Ramos (cell line): ENCODE results near the gene PTGES3.
"Not testable (repeated sequence)": the region's sequence is repeated elsewhere in the genome, so short reads cannot be mapped to it uniquely, and the experiment has no call there.

Source experiments
- in situ Hi-C: fragments of 300-500 bp; cut with MboI; formaldehyde crosslinking; loops from one replicate; pipeline ENCODE4 v1.14.3; 2022; ENCODE audit warnings: low sequenced_read_pairs; ENCODE audit not compliant: unreplicated experiment

The PTGES3 gene

GRCh38 chr12:56658921-56659320 is 29.2 kb downstream of the PTGES3 start:
- in situ Hi-C loops: no loop called here

DNA sequence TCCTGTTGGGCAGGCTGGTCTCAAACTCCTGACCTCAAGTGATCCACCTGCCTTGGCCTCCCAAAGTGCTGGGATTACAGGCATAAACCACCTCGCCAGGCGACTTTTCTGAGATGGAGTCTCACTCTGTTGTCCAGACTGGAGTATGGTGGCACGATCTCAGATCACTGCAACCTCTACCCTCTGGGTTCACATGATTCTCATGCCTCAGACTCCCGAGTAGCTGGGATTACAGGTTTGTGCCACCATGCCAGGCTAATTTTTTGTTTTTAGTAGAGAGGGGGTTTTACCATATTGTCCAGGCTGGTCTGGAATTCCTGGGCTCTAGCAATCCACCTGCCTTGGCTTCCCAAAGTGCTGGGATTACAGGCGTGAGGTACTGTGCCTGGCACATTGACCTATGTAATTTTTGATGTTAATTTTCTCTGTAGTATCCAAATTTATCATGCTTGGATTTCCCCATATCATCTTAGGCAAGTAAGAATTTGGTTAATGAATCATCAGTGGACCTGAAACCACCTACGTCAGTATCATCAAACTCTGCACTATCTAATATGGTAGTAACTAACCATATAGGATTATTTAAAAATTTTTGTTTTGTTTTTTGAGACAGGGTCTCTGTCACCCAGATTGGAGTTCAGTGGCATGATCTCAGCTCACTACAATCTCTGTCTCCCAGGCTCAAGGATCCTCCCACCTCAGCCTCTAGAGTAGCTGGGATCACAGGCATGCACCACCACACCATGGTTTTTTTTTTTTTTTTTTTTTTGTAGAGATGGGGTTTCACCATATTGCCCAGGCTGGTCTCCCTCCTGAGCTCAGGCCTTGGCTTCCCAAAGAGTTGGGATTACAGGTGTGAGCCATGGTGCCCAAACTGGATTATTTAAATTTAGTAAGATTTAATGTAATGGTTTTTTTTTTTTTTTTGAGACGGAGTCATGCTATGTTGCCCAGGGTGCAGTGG is 30.4 kb downstream of the PTGES3 start:
- in situ Hi-C loops: no loop called here

DNA sequence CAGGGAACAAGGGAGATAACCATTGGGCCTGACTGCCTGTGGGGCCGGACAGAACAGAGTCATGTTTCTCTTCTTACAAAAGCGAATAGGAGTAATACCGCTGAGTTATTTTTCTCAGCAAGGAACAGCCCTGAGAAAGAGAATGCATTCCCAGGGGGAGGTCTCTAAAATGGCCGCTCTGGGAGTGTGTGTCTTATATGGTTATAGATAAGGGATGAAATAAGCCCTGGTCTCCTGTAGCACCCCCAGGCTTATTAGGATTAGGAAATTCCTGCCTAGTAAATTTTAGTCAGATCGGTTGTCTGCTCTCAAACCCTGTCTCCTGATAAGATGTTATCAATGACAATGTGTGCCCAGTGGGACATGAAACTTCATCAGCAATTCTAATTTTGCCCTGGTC is 34.3 kb downstream of the PTGES3 start:
- in situ Hi-C loops: not testable (repeated sequence)

- in situ Hi-C loops: not testable (repeated sequence)
Measured at GRCh38 chr12:56648023-56648422, 40.1 kb downstream of the PTGES3 start.

DNA sequence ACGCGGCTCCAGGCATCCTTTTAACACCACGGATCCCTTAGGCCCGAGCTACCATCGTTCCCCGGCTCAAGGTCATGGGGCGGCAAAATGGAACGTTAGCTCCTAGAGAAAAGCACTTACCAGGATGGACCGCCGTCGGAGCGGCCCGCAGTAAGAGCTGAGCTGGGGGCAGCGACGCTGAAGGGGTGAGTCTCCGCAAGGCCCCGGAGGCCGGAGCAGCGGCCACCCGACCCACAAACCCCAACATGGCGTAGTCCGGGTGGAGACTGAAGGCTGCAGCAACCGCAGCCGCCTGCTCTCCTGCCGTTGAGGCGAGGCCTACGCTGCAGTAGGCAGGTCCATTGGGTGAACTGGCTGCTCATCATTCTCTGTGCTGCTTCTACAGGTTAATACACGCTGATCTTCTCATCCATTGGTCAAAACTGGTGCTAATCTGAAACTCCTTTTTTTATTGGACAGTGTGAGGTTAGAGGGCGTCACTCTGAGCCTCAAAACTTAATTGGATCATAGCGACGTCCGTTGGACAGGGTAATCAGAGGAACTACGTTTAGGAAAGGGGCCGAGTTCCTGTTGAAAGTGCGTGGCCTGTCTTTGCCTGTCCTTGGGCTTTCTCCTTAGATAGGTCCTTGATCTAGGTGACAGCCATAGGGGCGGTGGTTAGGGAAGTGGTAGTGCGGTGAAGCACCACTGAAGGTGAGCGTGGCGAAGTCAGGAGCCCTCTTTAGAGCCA is 42.2 kb downstream of the PTGES3 start, which contains the start of gene ATP5F1B:
Gene ATP5F1B, minus strand, starts transcription at position 268 of the 730 bp plus-strand sequence. Its CDS starts 21 bp downstream, at position 247.
- in situ Hi-C loops: no loop called here

DNA sequence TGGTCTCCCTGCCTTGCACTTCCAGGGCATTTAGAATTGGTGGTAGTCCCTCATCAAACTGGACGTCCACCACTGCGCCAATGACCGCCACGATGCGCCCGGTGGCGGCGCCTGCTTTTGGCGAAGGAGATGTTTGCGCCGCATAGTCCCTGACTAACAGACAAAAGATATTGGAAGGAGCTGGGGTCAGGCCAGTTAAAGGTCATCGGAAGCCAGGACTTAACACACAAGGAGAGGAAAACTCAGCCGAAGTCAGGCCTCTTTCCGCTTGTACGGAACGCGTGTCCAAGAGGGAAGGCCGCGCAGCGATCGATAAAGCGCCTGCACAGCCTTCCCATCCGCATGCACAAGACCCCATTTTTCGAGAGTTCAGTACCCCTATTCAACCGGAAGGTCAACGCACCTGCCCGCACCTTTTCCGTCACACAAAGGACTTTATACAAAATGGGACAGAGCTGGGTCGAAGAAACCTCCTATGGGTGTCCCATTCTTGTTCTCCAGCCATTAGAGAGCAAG is 42.8 kb downstream of the PTGES3 start:
- in situ Hi-C loops: no loop called here

DNA sequence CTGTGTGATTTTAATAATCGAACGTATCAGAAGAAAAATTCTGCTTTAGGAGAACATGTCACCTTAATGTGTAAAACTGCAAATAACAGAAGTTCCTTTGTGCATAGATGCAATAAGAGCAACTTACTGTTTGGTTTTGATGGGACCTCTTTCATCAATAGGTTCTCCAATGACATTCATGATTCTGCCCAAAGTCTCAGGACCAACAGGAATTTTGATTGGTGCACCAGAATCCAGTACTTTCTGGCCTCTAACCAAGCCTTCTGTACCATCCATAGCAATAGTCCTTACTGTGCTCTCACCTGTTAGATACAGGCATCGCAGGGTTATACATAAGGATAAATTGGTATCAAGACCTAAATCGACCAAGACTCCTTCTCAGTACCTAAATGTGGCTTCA is 43.4 kb downstream of the PTGES3 start:
- in situ Hi-C loops: no loop called here

GRCh38 chr12:56641219-56641618 is 46.9 kb downstream of the PTGES3 start:
- in situ Hi-C loops: no loop called here

DNA sequence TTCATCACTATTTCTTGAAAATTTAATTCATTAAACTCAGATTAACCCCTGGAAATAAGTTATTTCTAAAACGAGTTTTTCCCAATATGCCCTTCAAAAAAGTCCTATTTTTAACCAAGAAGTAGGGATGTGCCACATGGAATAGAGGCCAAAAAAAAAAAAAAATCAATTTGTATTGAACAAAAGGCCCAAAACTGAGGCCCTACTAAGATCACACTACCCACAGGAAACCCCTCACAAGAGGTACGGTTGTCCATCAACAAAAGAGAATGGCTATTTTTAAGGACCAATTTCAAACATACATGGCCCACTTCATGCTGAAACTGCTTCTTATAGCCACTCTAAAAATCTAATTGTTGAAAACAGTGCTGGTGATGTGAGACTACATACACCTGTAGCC is 50.5 kb downstream of the PTGES3 start:
- in situ Hi-C loops: loop anchor here (10.0 kb wide), 1 partner anchor 477 kb away; the partner anchor contains the start of gene STAT6

DNA sequence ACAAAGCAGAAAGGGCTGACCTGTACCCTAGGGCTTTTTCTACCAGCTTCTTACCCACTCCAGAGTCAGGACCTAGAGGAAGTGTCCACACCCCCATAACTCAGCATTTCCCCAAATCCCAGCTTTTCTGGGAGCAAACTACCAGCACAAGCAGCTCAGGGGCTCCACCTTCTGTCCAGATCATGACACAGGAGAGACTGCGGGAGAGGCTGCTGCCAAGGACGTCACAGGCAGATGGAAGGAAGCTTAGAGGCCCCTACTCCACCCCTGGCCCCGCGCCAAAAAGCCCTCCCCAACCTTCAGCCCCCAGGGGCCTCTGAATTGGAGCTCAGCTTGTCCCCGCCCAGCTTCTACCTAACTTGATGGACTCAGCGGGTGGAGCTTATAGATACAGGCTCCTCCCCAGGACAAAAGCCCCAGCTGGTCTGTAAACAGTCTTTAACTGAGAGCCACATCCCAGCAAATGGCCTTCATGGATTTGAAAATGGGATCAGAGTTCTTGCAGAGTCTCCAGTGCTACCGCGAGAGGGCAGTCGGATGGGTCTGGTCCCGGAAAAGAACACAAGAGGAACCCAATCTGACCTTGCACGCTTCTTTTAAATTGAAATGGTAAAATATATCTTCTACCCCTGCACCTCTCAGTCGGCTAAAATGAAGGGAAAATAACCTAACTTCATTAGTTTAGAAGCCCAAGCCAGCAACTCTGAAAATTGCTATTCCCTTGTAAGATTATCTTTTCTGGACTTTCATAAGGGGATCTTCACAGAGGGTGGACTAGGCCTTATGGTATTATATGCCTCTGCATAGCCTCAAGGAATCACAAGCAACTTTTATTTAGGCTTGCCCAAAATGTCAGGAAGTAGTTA is 51.2 kb downstream of the PTGES3 start:
- in situ Hi-C loops: loop anchor here (10.0 kb wide), 1 partner anchor 478 kb away; the partner anchor contains the start of gene STAT6

GRCh38 chr12:56635806-56636674 is 52.0 kb downstream of the PTGES3 start:
- in situ Hi-C loops: loop anchor here (10.0 kb wide), 1 partner anchor 479 kb away; the partner anchor contains the start of gene STAT6

GRCh38 chr12:56634837-56635791 is 53.0 kb downstream of the PTGES3 start:
- in situ Hi-C loops: loop anchor here (10.0 kb wide), 1 partner anchor 480 kb away; the partner anchor contains the start of gene STAT6

- in situ Hi-C loops: loop anchor here (10.0 kb wide), 1 partner anchor 480 kb away; the partner anchor contains the start of gene STAT6
Measured at GRCh38 chr12:56634242-56634836, 53.7 kb downstream of the PTGES3 start.

DNA sequence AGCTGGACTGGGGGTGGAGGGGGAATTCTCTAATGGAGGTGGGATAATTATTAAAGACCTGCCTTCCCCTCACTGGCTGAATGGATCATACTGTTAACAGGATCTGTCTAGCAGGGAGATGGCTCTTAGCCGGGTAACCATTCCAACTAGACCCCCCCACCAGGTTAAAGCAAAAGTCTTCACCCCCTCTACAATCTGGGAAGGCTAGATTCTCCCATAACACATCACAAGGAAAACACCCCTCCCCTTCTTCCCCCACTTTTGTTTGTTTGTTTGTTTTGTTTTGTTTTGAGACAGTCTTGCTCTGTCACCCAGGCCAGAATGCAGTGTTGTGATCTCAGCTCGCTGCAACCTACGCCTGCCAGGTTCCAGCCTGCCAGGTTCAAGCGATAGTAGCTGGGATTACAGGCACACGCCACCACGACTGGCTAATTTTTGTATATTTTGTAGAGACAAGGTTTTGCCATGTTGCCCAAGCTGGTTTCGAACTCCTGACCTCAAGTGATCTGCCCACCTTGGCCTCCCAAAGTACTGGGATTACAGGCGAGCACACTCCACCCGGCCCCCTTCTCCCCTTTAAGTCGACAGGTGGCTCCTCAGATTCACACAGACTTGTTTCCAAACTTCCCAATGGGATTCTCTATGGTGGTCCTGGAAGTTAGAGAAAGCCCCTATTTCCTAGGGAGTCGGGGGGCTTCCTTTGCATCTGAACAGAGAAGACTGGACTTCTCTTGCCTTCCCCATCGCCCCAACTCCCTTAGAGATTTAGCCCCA is 54.4 kb downstream of the PTGES3 start:
- in situ Hi-C loops: loop anchor here (10.0 kb wide), 1 partner anchor 481 kb away; the partner anchor contains the start of gene STAT6

DNA sequence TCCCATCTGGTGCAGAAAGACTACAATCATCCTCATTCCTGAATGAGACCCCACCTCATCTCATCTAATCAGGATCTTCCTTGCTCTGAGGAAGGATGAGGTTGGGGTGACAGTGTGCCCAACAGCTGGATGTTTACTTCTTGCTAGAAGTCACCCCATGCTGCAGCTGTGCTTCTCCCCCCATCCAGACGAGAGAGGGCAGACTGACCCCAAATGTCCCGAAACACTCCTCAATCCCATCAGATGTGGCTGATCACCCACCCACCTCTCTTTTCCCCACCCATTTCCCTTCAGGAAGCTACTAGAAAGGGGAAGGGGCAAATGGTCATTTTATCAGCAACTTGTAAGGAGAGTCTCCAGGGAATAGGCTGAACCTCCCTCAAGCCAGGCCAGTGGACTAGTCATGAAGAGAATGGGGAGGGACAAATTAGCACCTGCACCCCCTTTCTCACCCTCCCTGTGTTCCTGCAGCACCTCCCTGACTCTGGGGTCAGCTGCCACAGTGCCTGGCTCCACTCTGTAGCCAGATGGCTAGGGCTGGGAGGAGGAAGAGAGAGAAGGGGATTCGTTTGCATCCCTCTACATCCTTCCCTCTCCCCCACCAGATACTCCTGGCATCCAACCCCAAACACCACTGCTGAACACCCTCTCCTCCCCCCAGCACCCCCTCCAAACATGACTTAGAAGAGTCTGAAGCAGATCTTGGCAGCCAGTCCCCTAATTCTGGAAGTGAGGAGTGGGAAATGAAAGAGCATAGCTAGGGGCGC is 55.2 kb downstream of the PTGES3 start:
- in situ Hi-C loops: loop anchor here (10.0 kb wide), 1 partner anchor 482 kb away; the partner anchor contains the start of gene STAT6
